HG03045 (cell line): ENCODE results near the gene CNIH3.
A peak's percentile ranks its signal among the peaks of the same experiment; 100 is the strongest.

ENCODE experiments used
- ATAC-seq: cut with Tn5 transposase; IDR thresholded peaks from one replicate; pipeline ENCODE4 v1.9.1; 2021; ENCODE audit warnings: mild to moderate bottlenecking, moderate library complexity; ENCODE audit not compliant: unreplicated experiment

The CNIH3 gene

DNA sequence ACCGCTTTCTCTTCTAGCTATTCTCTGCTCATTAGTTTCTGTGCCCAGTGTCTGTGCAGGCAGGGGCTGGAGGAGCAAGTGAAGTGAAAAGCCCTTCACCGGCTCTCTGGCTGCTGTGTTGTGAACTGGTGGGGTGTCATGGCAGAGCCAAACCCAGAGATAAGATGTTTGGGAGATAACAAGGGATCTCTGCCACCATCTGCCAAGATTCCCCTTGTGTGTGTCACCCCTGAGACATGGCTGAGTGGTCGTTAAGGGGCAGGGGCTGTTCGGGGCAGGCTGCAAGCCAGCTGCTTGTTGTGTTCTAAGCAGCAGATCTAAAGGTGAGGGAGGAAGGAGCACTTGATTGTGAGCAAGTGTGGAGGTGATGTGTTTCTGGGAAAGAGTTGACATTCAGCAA, 24.5 kb downstream of the CNIH3 start:
- no peak for ATAC-seq

DNA sequence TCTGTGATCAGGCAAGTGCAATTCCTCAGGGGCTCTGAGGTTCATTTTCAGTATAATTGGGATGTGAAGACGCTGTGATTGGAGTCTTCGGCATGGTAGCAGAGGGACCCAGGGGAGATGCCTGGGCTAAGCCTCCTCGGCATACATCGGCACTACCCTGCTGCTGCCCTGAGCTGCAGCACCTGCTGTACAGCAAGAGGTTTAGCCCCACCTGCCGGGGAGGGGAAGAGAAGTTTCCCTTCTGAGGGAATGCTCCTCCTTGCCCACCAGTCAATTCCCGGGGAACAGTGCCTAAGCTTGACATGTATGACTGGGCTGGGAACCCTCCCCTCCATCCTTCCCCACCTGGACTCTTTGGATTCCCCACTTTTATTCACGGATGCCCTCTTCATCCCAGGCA, 24.9 kb downstream of the CNIH3 start:
- ATAC-seq = no peak

DNA sequence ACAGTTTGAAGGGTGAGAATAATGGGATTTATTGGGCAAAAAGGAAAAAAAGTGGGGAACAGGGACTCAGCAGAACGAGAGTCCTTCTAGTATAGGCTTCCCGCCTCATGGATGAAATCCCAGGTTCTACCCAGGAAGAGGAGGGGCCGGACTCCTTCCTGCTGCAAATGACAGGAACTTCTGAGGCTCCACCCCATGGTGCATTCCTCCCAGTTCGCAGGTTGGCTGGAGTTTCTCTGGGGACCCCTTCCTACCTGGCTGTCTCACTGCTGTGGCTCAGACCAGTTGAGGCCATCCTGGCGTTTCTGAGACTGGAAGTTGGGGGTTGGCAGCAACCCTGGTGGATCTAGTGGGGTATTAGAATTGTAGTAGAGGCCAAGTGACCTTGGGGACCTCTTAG, 27.5 kb downstream of the CNIH3 start:
- ATAC-seq = no peak

DNA sequence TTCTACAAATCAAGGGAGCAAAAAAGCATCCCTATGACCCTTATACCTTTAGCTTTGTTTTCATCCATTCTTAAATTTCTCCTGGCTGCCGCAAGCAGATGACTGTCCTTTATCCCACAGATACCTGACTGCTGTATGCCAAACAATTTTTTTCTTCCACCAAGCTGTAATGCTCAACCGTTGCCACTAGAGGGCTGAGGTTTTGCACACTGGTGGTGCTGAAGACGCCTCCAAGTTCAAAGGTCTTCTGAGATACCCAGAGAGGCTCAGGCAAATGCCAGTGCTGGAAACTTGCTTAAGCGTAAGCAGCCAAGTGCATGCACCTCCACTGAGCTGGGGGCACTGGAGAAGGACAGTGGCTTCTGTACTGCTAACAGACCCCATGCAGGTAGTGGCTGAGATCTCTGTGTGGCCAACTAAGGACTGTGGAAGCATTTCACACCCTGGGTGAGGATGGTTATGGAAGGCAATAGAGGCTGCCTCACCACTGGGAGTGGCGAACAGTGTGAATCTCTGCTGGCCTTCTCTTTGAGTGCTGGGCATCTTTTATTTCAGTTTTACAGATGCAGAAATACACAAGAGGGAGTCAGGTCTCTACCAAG, 28.5 kb downstream of the CNIH3 start:
- ATAC-seq = peak; percentile 59

DNA sequence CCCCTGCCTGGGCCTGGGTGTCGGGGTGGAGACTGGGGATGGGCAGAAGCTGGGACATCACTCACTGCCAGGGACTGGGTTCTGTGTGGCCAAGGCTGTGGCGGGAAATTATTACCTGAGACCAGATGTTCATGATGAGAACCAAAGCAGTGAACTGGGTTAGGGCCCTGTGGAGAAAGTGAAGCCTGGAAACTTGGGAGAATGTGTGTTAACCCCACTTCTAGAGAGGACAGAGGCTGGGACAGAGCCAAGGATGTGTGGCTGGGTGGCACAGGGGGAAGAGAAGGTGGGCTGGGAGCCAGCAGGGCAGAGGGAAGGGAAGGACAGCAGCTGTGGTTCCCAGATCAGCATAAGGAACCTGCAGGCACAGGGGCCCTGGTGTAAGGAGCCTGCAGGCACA, 31.3 kb downstream of the CNIH3 start:
- ATAC-seq = no peak

DNA sequence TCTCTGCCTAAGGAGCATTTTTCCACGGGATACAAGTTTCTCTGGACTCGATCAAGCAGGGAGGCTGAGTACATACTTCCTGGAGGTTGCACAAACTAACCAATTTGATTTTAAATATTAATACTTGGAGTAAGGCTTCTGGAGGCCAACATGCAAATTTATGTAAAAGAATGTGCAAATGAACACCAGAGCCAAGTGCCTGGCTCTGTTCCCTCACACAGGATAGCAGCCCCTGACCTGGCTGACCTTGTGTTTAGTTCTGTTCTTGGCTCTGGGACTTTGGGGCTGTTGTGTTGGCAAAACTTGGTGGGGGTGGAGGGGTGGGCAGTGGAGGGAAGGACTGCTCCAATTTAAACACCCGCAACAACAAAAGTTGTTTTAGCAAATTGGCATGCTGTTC, 34.2 kb downstream of the CNIH3 start:
- no peak for ATAC-seq

DNA sequence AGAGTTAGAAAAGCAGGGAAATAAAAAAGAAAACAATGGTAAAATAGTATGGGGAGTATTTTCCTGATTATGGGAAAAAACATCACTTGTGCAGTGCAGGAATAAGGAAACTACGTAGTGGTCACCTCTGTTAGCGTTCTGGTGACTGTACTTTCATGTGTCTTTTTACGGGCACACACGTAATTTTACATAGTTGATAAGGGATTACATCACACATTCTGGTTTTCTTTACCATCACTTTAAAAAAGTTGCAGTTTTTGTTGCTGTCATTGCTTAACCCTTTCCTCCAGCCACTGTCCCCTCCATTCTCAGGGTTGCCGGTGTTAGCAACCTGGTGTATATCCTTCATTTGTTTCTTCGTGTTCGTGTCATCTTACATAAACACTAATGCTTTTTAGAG, 35.1 kb downstream of the CNIH3 start:
- ATAC-seq = no peak

DNA sequence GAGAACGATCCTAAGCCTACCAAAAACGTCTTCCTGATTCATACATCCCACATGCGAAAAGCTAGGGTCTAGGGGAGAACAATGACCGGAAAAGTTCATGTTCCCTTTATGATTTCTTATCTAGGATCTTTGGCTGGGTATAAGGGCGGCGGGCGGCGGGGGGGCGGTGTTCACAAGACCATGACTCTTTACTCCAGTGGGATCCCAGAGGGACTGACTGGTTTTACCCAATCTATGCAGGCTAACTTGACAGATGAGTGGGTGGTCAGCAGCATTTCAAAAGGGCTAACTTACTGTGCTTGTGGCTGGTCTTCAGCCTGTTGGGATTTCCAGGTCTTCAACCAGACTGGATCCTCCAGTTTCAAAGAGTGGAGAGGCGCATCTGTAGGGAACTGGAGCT, 40.3 kb downstream of the CNIH3 start:
- no peak for ATAC-seq

DNA sequence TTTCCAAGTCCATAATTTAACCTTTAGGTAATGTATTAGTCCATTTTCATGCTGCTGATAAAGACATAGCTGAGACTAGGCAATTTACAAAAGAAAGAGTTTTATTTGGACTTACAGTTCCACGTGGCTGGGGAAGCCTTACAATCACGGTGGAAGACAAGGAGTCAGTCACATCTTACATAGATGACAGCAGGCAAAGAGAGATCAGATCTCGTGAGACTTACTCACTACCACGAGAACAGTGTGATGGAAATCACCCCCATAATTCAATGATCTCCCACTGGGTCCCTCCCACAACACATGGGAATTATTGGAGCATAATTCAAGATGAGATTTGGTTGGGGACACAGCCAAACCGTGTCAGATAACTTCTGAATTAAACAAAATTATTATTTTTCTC, 44.0 kb downstream of the CNIH3 start:
- no peak for ATAC-seq

DNA sequence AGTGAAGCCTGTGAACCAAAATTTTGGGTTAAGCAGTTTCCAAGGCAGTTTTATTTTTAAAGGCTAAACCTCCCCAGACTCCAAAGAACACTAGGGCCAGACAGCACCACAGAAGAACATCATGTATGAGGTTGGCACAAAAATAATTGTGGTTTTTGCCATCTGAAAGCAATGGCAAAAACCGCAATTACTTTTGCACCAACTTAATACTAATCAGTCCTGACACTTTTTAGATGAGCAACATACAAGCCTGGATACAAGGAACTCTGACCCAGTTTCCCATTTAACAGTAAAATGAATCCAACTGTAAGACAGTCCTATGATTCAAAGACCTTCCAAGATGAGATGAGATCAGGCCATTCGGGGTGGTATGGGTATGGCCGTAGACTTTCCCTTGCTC, 46.8 kb downstream of the CNIH3 start:
- no peak for ATAC-seq

DNA sequence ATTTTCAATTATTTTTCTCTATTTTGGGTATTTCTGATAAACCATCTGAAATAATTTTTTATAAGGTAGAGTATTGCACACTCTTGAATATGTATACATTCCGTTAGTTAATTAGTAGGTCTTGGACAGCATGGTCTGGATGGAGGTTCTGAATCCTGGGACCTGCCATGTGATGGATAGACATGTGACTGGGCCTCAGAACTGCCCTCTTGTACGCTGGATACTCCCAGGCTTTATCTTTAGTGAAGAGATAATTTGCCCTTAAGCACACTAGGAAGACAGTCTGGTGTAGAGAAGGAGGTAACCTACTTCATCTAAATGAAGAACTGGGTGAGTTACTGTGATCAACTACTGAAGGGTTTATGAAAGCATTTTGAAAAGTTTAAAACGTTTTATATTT, 48.9 kb downstream of the CNIH3 start:
- ATAC-seq = no peak

DNA sequence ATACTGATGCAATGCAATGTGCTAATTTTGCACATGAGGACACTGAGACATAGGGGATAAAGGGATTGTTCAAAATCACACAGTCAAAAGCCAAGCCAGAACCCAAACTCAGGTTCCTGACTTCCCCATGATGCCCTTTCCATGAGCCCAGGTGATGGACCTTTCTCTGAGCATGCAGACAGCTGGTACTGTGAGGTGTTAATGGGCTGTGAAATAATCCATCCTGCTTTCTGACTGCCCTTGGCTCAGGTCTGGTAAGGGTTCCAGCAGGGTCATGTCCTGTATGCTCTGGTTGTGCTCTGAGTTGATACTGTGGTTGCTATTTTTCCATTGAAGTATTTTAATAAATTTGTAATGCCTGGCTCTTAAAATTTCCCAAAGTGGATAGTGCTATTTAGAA, 50.0 kb downstream of the CNIH3 start:
- no peak for ATAC-seq

DNA sequence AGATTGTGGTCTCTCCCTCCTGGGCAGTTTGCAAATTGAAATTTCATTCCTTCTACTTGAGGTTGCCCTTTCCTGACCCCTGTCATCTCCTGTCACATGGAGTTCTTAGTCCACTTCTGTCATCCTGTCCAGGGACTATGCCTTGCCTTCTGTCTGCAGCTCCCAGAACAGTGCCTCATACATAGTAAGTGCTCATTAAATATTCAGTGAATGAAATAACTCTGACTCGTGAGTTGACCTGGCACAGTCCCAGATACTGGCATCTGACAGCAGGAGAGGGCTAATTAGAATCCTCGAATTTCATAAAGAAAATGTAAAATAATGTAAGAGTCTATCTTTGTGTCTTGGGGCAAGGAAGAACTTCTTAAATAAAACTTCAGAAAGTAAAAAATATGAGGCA, 50.8 kb downstream of the CNIH3 start:
- no peak for ATAC-seq

DNA sequence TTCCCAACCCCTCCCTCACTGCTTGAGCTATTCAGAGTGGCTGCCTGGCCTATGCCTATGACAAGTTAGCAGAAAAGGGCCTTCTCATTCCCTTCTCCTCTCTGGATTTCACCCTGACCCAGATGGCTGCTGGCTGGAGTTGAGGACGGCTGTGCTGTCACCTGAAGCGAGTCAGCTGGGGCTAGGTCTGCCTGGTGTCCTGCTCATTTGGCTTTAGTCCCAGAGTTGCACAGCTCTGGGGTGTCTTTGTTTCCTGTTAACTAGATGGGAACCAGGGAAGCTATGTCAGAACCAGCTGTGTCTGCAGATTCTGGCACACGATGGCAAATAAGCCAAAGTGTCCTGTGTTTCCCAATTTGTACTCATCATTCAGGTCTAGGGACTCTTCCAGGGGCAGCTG, 52.9 kb downstream of the CNIH3 start:
- ATAC-seq = no peak

DNA sequence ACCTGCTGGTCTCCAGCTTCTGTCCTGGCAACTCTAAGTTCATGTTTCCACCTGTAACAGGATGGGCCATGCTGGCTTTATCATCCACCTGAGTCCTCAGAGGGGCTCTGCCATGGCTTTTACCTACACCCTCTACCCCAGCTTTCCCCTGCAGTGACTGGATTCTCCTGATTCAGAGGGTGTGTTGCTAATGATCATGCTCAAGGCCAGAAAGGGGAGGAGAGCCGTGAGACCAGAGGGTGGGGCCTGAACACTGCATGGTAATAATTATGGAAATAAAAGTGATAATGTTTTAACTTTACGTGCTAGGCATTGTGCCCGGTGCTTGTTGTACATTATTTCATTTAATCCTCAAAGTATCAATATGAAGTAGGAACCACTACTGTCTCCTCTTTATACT, 53.3 kb downstream of the CNIH3 start:
- no peak for ATAC-seq

DNA sequence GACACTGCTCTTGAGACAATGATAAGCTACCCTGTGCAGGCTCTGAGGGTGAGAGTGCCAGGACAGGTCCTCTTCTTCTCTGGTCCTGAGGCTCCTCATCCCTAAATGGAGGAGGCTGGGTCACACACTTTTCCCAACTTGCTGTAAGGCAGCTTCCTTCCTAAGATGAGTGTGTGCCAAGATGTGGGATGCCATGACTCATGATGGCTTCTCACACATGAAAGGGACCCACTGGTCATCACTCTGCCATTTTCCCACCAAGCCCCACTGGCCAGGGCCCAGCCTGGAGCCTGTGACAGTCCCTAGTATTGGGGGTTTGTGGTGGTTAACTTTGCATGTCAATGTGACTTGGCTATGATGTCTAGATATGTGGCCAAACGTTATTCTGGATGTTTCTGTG, 54.4 kb downstream of the CNIH3 start:
- no peak for ATAC-seq

DNA sequence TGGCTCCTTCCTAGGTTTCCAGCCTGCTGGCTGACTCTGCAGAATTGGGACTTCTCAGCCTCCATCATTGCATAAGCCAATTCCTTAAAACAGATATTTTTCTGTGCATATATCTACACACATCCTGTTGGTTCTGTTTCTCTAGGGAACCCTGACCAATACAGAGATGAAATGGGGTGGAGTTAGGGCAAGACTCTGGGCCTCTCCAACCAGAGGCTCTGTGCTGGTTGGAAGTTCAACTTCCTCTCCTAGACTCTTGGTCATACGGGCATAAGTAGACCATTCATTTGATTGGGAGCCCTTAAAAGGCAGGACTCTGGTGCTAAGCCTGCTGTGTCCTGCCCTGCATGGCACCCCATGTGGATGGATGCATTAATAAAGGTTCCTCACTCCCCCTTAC, 55.0 kb downstream of the CNIH3 start:
- ATAC-seq = no peak

DNA sequence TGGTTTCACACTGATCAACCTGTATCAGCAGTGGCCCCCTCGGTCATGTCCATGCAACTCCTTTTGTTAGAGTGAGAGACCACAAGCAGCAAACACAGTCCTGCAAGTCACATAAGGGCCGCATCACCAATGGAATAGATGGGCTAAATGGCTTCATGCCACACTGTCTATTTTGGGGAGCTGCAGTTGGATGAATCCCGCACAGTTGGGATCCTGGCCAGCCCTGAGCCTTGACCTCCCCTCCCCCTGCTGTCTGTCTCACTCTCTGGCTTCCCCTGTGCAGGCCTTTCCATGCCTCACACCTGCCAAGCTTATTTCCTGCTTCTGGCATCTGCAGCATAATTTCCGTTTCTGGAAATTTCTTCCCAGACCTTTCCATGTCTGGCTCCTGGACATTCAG, 57.0 kb downstream of the CNIH3 start:
- no peak for ATAC-seq

DNA sequence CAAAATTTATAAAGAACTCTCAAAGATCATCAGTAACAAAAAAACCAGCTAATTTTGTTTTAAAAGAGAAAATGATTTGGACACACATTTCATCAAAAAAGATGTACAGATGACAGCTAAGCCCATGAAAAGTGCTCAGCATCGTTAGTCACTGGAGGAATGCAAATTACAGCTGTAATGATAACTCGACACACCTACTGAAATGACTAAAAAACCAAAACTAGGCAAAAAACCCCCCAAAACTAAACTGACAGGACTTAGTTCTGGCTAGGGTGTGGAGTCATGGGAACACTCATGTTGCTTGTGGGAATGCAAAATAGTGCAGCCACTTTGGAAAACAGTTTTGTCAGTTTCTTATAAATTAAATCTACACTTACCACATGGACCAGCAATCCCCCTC, 59.5 kb downstream of the CNIH3 start:
- no peak for ATAC-seq

DNA sequence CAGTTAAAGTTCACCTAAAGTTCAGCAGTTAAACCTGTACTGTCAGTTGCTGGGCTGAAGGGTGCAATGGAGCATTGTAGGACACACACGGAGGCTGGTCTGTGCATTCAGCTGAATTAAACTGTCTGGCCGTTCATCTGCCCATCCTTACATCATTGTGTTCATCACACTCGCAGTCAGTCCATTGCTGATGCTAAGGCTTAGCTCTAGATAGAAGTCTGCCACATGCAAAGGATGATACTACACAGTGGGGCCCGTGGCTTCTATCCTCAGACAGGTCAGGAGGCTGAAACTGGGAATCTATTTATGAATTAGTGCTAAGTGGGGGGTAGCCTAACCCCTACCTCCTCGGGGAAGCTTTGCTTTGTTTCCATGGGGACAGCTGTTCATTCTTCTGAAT, 60.4 kb downstream of the CNIH3 start:
- ATAC-seq = no peak

DNA sequence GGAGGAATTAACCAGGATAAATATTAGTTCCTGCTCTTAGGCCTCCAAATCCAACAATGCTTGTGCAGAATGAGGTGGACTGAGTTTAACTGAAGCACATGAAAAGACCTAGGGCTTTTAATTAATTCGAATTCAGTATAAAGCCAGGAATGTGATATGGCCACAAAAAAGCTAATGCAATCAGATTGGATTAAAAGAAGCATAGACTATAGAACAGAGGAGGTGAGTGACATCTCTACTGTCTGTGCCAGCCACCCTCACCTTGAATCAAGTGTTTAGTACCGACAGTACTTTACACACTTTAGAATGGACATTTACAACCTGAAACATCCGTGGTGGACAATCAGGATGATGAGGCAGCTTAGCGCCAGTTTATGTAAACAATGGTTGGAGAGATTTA, 62.1 kb downstream of the CNIH3 start:
- ATAC-seq = no peak

DNA sequence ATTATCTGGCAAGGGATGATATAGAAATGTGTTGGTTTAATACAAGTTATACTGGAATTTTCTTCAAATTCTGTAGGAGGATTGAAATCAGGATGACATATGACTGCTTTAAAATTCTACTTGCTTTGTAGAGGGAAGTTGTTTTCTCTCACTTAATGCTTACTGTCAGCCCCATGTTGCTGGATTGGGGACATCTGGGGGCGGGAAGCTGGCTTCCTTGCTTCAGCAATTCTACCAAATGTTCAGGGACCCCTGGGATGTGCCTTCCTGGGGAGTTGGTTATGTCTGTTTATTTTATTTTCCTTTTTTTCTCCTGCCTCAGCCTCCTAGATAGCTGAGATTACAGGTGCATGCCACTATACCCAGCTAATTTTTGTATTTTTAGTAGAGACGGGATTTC, 63.5 kb downstream of the CNIH3 start:
- no peak for ATAC-seq

DNA sequence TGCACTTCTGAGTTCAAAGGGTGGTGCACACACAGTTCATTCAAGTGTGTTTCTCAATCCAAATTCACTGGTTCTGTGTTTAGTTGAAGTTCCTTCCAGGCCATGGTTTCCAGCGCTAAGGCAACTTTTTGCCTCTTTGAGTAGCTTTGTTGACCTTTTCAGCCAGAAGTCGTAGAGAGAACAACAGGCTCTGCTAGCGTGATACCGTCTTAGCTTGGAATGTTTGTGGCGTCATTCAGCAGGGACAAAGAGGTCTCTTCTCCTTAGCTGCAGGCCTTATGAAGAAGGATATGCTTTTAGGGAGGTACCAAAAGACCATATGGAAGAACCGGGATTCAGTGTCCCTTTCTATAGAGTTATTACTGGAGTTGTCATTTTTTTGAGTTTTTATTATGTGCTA, 65.7 kb downstream of the CNIH3 start:
- ATAC-seq = no peak

DNA sequence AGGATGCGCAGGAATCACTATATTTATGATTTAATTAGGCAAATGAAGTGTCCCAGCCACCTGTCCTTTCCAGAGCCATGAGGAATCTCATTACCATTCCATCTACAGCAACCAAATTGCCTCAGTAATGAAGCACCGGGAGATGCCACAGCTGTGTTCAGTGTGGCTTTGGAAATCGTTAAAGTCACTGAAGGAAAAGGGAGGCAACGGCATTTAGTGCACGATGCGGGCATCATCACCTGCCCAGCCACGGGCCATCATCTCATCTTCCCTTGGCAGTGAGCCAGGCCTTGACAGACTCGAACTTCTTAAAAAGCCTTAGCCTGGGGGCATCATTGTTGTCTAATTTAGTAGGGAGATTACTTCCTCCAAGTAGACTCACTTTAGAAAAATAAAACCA, 67.8 kb downstream of the CNIH3 start:
- no peak for ATAC-seq
